HL-60 (cell line): Measurements from ENCODE around the gene RHBDD2.

ENCODE experiments used
- DNase-seq, 2 experiments: peaks; one replicate each; pipeline ENCODE4 v3.0.0-alpha.2; 2010 to 2020; ENCODE audit warnings: low read depth in 1 of 2, low spot score in 1 of 2
- H3K27ac ChIP-seq: fragments of 250-450 bp; sonication (Bioruptor Pico); replicated peaks from 2 replicates; pipeline ENCODE4 v1.5.1; 2020; ENCODE audit warnings: mild to moderate bottlenecking, moderate library complexity
- H3K27me3 ChIP-seq: fragments of 250-450 bp; sonication (Bioruptor Pico); 2 replicates; pipeline ENCODE4 v1.5.1; 2021; ENCODE audit warnings: mild to moderate bottlenecking, moderate library complexity; ENCODE audit not compliant: insufficient read depth, poor library complexity, severe bottlenecking
- H3K4me3 ChIP-seq: replicated peaks from 2 replicates; pipeline ENCODE4 v1.5.1; 2011; ENCODE audit warnings: mild to moderate bottlenecking, control low read depth, low read length; ENCODE audit not compliant: insufficient read depth
- GABPA ChIP-seq: IDR thresholded peaks from 2 replicates; pipeline ENCODE4 v1.6.1; 2012; ENCODE audit warnings: low read depth
- POLR2AphosphoS5 ChIP-seq: IDR thresholded peaks from 2 replicates; pipeline ENCODE4 v1.6.1; 2012; ENCODE audit warnings: low read depth
- SPI1 ChIP-seq: IDR thresholded peaks from 2 replicates; pipeline ENCODE4 v1.6.1; 2012; ENCODE audit warnings: low read depth, mild to moderate bottlenecking, borderline replicate concordance
- TF ChIP-seq, protein P1 (sequence below): IDR thresholded peaks from 2 replicates; pipeline ENCODE4 v1.6.1; 2012; ENCODE audit warnings: low read depth; ENCODE audit not compliant: insufficient replicate concordance
- TF ChIP-seq, protein P2 (sequence below): IDR thresholded peaks from one replicate; pipeline ENCODE4 v1.5.1; 2011; ENCODE audit warnings: low read length, control low read depth, inconsistent platforms; ENCODE audit not compliant: insufficient read depth

Gene RHBDD2

DNA sequence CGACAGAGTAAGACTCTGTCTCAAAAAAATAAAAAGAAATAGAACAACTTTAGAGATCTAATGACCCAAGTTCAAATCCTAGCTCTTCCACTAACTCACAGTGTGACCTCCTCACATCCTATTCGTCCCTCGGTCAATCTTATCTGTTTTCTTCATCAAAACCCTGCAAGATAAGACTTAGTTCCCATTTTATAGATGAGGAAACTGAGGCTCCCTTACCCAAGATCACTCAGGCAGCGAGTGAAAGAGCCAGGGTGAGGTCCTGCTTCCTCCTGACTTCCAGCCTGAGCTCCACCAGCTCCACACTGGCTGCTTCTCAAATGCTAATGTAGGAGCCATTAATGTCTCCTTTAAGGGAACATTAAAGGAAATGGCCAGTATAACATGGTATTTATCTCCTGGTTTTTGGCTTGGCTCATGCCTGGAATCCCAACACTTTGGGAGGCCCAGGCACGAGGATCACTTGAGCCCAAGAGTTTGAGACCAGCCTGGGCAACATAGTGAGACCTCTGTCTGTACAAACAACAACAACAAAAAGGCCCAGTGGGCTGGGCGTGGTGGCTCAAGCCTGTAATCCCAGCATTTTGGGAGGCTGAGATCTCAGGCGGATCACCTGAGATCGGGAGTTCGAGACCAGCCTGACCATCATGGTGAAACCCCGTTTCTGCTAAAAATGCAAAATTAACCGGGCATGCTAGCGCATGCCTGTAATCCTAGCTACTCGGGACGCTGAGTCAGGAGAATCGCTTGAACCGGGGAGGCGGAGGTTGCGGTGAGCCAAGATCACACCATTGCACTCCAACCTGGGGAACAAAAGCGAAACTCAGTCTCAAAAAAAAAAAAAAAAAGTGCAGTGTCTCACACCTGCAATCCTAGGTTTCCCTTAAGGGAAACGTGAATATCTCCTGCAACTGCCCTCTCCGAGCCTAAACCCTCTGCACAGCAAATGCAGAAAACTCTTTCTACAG lies 3.4 kb upstream of the RHBDD2 start:
- no peaks in the 10 kb centered on the region for H3K27me3 ChIP-seq
- H3K27ac ChIP-seq = no peak overlapping the region
- DNase-seq = no peak
- TF ChIP-seq GABPA (no peak), SPI1 (no peak), POLR2AphosphoS5 (no peak)
- TF ChIP-seq, protein P1, sequence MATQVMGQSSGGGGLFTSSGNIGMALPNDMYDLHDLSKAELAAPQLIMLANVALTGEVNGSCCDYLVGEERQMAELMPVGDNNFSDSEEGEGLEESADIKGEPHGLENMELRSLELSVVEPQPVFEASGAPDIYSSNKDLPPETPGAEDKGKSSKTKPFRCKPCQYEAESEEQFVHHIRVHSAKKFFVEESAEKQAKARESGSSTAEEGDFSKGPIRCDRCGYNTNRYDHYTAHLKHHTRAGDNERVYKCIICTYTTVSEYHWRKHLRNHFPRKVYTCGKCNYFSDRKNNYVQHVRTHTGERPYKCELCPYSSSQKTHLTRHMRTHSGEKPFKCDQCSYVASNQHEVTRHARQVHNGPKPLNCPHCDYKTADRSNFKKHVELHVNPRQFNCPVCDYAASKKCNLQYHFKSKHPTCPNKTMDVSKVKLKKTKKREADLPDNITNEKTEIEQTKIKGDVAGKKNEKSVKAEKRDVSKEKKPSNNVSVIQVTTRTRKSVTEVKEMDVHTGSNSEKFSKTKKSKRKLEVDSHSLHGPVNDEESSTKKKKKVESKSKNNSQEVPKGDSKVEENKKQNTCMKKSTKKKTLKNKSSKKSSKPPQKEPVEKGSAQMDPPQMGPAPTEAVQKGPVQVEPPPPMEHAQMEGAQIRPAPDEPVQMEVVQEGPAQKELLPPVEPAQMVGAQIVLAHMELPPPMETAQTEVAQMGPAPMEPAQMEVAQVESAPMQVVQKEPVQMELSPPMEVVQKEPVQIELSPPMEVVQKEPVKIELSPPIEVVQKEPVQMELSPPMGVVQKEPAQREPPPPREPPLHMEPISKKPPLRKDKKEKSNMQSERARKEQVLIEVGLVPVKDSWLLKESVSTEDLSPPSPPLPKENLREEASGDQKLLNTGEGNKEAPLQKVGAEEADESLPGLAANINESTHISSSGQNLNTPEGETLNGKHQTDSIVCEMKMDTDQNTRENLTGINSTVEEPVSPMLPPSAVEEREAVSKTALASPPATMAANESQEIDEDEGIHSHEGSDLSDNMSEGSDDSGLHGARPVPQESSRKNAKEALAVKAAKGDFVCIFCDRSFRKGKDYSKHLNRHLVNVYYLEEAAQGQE = no peak
- TF ChIP-seq, protein P2, sequence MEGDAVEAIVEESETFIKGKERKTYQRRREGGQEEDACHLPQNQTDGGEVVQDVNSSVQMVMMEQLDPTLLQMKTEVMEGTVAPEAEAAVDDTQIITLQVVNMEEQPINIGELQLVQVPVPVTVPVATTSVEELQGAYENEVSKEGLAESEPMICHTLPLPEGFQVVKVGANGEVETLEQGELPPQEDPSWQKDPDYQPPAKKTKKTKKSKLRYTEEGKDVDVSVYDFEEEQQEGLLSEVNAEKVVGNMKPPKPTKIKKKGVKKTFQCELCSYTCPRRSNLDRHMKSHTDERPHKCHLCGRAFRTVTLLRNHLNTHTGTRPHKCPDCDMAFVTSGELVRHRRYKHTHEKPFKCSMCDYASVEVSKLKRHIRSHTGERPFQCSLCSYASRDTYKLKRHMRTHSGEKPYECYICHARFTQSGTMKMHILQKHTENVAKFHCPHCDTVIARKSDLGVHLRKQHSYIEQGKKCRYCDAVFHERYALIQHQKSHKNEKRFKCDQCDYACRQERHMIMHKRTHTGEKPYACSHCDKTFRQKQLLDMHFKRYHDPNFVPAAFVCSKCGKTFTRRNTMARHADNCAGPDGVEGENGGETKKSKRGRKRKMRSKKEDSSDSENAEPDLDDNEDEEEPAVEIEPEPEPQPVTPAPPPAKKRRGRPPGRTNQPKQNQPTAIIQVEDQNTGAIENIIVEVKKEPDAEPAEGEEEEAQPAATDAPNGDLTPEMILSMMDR = no peak
- H3K4me3 ChIP-seq = no peak overlapping the region

DNA sequence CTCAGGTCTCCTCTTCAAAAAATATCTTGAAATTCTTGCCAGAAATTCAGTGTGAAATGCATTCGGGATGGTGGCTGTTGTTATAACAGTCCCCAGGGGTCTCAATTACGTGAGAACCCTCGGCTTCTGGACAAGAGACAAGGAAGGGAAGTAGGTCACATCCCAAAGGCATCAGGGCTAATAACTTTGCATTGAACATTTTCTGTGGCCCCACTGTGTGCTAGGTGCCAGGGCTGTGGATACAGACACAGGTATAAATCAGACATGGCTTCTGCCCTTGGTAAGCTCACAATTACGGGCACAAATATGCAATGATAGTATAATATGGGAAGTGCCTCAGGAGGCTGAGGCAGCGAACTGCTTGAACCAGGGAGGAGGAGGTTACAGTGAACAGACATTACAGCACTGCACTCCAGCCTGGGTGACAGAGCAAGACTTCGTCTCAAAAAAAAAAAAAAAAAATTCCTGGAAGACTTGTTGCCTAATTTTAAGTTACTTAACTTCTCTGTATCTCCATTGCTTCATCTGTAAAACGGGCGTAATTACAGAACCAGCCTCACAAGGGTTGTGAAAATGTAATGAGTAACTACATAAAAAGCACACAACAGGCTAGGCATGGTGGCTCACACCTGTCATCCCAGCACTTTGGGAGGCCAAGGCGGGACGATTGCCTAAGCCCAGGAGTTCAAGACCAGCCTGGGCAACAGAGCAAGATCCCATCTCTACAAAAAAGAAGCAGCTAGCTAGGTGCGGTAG lies 2.5 kb upstream of the RHBDD2 start:
- TF ChIP-seq GABPA = no peak
- TF ChIP-seq SPI1 = peak; percentile 62; the same call in 1 of the 2 replicates
- peak; percentile 77 to 88 for DNase-seq
- Histone ChIP-seq H3K27me3 (no peaks in the 10 kb centered on the region), H3K4me3 (no peak overlapping the region), H3K27ac (no peak overlapping the region)

DNA sequence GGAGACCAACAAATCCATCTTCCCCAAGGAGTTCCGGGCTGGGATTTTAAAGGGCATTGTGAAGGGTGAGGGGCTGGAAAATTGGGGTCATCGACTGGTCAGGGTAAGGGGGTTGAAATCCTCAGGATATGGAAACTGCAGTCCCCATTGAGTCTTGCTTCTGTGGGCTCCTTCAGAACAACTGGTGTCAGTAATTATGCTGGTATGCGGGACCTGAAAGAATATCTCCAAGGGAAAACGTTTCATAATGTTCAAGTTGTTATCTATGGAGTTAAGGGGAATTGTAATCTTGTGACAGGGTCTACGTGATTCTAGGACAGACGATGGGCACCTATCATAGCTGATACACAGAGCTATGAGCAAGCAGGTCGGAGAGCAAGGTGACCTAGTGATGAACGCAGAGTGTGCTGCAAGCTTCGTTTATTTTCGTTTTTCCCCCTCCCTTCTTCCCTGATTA lies 494 bp upstream of the RHBDD2 start:
- peak overlapping the region; percentile 26; the same call in 1 of the 2 replicates for H3K27ac ChIP-seq
- no peak for DNase-seq
- H3K27me3 ChIP-seq = no peaks in the 10 kb centered on the region
- TF ChIP-seq, protein P2 = no peak
- TF ChIP-seq, protein P1 = no peak
- no peak for TF ChIP-seq POLR2AphosphoS5
- TF ChIP-seq GABPA = no peak
- TF ChIP-seq SPI1 = no peak
- H3K4me3 ChIP-seq = peak overlapping the region; percentile 26; the same call in 1 of the 2 replicates

DNA sequence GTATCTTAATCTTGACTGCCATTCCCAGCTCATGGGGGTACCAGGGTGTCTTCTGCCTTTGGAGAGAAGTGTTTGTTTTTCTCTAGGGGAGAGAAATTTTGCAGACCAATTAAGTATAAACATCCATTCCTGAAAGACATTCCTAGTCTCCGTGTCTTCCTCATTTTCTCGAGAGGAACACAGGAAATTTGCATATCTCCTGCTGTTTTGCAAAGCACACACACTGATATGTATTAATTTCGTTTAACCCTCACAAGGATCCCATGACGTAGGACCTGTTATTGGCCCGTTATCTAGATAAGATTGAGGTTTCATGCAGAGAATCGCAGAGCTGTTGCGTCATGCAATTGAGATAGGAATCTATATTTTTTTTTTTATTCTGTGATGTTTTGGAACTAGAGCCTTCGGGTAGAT lies 944 bp downstream of the RHBDD2 start:
- H3K27ac ChIP-seq = no peak overlapping the region
- no peak for TF ChIP-seq POLR2AphosphoS5
- TF ChIP-seq, protein P1 = no peak
- TF ChIP-seq, protein P2 = no peak
- no peak for TF ChIP-seq SPI1
- no peak for TF ChIP-seq GABPA
- no peak for DNase-seq
- no peaks in the 10 kb centered on the region for H3K27me3 ChIP-seq
- peak overlapping the region; percentile 85; the same call in 1 of the 2 replicates for H3K4me3 ChIP-seq
